PC-3 (cell line): ENCODE measurements around the gene ZFC3H1.

Experiments used
- EZH2 ChIP-seq: fragments of 300-600 bp; sonication (generic); IDR thresholded peaks from one replicate; pipeline ENCODE4 v1.6.1; 2017; ENCODE audit warnings: antibody characterized with exemption, mild to moderate bottlenecking, low read length; ENCODE audit not compliant: unreplicated experiment
- EZH2phosphoT487 ChIP-seq: fragments of 300-600 bp; sonication (generic); IDR thresholded peaks from 2 replicates; pipeline ENCODE4 v1.6.1; 2018; ENCODE audit warnings: mild to moderate bottlenecking, antibody characterized with exemption, low read length, borderline replicate concordance
- TF ChIP-seq, protein P1 (sequence below): fragments of 300-600 bp; sonication (generic); conservative IDR thresholded peaks from 2 replicates; pipeline ENCODE4 v1.5.1; 2017; ENCODE audit warnings: antibody characterized with exemption, low read depth, mild to moderate bottlenecking, low read length

DNA sequence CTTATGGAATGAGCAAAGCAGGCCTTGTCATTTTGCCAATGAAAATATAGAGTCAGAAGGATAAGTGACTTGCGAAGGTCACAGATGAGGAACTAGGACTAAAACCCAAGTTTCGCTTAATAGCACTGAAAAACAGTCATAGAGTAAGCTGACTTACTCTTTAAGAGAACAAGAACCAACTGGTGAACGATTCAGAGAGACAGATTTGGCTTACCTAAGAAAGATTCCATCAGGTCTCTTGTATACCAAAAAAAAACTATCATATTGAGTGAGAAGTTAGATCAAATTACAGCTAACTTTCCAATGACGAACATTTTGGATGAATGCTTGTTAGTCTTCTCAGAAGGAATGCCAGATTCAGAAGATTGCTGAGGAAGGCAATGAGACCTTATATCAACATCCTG, 74.2 kb downstream of the ZFC3H1 start:
- TF ChIP-seq, protein P1, sequence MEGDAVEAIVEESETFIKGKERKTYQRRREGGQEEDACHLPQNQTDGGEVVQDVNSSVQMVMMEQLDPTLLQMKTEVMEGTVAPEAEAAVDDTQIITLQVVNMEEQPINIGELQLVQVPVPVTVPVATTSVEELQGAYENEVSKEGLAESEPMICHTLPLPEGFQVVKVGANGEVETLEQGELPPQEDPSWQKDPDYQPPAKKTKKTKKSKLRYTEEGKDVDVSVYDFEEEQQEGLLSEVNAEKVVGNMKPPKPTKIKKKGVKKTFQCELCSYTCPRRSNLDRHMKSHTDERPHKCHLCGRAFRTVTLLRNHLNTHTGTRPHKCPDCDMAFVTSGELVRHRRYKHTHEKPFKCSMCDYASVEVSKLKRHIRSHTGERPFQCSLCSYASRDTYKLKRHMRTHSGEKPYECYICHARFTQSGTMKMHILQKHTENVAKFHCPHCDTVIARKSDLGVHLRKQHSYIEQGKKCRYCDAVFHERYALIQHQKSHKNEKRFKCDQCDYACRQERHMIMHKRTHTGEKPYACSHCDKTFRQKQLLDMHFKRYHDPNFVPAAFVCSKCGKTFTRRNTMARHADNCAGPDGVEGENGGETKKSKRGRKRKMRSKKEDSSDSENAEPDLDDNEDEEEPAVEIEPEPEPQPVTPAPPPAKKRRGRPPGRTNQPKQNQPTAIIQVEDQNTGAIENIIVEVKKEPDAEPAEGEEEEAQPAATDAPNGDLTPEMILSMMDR = no peak
- TF ChIP-seq EZH2 (no peak), EZH2phosphoT487 (no peak)
